GM12864 (cell line): ENCODE measurements around the gene DENND5B.

Experiments
- DNase-seq: peaks from one replicate; pipeline ENCODE4 v3.0.0-alpha.2; 2011; ENCODE audit warnings: low read depth
- H3K4me3 ChIP-seq: 2 replicates; pipeline ENCODE4 v1.5.1; 2011; ENCODE audit warnings: mild to moderate bottlenecking, low read depth, low read length, control low read depth
- TF ChIP-seq, protein P1 (sequence below): IDR thresholded peaks from 2 replicates; pipeline ENCODE4 v1.5.1; 2011; ENCODE audit warnings: low read depth, mild to moderate bottlenecking, moderate library complexity, low read length, control low read depth, inconsistent platforms; ENCODE audit errors: missing control alignments

DENND5B gene

DNA sequence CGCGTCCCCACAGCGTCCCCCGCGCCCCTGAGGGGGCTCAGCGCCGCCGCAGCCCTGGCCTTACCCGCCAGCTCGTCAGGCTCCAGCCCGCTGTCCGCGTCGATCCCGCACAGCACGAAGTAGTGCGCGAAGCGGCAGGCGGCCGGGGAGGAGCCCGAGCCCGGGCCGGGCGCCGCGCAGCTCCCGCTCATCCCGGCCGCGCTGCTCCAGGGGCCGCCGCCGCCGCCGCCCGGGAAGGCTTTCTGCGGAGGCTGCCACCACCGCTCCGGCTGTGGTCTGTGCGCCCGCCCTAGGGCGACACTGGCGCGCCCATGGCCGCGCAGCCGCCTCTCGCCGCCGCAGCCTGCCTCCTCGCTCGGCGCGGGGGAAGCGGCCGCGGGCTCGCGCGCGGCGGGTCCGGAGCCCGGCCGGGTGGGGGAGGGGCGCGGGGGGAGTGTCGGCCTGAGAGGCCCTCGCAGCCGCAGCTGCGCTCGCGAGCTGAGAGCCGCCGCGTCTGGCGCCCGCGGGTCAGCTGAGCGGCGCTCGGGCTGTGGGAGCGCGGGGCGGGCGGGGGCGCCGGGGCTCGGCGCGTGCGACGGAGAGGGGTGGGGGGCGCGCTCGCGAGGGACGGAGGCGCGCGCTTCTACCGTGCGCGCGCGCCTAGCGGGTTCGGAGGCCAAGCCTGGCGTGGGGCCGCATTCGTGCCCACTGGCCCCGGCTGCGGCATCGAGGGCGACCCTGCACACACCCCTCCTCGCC lies at the start of gene DENND5B:
Gene DENND5B (minus strand): TSS at position 495 of the 738 bp plus-strand sequence. CDS start 304 bp downstream, at position 191.
- H3K4me3 ChIP-seq: peak within 1 kb of the TSS; percentile 88
- DNase-seq: no peak
- TF ChIP-seq, protein P1, sequence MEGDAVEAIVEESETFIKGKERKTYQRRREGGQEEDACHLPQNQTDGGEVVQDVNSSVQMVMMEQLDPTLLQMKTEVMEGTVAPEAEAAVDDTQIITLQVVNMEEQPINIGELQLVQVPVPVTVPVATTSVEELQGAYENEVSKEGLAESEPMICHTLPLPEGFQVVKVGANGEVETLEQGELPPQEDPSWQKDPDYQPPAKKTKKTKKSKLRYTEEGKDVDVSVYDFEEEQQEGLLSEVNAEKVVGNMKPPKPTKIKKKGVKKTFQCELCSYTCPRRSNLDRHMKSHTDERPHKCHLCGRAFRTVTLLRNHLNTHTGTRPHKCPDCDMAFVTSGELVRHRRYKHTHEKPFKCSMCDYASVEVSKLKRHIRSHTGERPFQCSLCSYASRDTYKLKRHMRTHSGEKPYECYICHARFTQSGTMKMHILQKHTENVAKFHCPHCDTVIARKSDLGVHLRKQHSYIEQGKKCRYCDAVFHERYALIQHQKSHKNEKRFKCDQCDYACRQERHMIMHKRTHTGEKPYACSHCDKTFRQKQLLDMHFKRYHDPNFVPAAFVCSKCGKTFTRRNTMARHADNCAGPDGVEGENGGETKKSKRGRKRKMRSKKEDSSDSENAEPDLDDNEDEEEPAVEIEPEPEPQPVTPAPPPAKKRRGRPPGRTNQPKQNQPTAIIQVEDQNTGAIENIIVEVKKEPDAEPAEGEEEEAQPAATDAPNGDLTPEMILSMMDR: no peak

DNA sequence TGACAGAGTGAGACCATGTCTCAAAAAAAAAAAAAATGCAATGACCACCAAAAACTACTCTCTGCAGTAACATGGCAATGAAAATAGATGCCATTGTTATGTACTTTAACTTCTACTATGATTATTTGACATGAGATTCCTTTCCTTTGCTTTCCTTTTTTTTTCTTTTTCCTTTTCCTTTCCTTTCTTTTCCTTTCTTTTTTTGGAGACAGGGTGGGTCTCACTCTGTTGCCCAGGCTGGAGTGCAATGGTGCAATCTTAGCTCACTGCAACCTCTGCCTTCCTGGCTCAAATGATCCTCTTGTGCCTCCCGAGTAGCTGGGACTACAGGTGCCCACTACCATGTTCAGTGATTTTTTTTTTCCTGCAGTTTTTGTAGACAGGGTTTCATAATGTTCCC lies 43.7 kb upstream of the DENND5B start:
- H3K4me3 ChIP-seq: no peak overlapping the region
- no peak for DNase-seq
- TF ChIP-seq, protein P1: no peak

DNA sequence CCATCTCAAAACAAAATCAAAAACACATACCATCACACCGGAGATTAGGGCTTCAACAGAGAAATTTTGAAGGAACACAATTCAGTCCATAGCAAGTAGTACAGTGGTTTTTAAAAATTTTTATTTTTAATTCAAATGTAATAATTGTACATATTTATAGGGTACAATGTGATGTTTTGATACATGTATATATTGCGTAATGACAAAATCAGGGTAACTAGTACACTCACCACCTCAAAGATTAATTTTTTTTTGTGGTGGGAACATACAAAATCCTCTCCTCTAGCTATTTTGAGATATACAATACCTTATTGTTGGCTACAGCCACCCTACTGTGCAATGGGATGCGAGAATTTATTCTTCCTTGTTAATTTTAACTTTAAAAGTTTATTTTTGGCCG lies 42.5 kb upstream of the DENND5B start:
- TF ChIP-seq, protein P1: no peak
- DNase-seq: no peak
- no peak overlapping the region for H3K4me3 ChIP-seq

DNA sequence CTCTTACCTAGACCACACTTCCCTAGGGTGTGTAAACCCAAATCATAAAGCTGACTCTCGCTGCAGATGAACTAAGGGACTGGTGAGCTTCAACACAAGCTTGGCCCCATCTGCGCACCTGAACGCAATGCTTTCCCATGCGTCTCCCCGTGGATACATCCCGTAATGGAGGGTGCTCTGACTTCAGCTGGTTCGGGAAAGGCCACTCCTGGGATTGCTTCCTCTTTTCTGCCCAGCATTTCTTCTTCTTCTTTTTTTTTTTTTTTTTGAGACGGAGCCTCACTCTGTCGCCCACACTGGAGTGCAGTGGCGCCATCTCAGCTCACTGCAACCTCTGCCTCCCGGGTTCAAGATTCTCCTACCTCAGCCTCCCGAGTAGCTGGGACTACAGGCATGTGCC lies 40.9 kb upstream of the DENND5B start:
- DNase-seq: no peak
- TF ChIP-seq, protein P1: no peak

DNA sequence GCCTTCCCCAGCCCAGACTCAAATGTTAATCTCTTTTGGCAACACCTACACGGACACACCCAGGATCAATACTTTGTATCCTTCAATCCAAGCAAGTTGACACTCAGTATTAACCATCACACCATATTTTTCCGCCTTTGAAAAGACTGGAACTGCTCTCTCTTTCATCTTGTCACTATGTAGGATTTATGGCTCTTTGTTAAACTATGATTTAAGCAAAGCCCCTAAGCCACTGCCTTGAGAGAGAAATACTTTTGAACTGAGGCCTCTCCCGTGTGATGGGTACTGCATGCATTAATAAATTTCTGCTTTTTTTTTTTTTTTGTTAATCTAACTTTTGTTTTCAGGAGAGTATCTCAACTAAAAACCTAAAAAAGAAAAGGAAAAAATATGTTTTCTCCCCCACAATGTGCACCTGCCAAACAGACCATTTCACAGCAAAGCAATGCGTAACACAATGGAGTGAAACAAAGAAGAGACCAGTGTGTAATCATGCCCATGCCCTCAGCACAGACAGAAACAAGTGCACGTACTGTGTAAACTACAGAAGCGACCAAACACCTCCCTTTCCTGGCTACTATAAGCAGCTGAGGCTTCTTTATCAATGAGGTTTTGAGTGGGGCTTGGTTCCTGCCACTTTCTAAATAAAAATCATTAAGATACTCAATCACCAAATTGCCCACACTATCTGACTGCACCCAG lies 40.2 kb upstream of the DENND5B start:
- TF ChIP-seq, protein P1: no peak
- H3K4me3 ChIP-seq: no peak overlapping the region
- DNase-seq: no peak

More for the DNA sequence above, 40.9 kb upstream of the DENND5B start:
- H3K4me3 ChIP-seq: no peak overlapping the region

DNA sequence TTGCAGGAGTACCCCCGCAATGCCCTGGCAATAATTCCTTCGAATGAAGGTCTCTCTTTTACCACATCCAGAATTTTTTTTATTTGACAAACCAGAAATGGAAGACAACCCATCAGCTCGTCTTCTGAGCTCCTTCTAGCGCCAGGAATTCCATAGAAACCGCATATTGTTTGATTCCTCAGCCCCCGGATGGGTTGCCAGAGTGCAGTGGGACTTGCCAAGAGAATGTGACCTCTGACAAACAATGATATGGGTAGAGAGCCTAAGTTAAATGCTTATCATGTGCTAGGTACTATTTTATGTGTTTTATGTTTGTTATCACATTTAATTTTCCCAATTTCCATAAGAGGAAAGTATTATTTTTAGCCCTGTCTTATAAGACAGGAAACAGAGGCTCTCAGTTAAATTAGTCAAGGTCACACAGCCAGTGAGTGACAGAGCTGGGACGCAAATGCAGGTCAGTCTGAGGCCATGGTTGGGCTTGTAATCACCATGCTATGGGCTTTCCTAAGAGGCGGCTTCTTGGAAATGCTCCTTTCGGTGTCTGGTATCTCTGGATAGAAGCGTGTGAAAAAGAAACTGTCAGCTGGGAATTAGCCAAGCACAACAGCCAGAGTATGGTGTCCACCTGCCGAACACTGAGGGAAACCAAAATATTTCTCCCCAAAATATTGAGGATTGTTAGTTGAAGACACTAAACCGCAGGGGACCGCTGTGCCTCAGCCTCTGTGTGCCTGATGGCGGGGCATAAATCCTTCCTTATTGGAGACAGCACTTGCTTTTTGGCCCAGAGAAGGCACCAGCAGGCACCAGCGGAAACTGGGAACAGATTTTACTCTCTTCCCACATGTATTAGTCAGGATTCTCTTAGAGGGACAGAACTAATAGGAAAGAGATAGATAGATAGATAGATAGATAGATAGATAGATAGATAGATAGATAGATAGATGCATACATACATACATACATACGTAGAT lies 39.1 kb upstream of the DENND5B start:
- no peak overlapping the region for H3K4me3 ChIP-seq
- TF ChIP-seq, protein P1: no peak
- DNase-seq: no peak
